Adrenal gland (tissue), 12 donors: ENCODE measurements around the gene RPP30. TPM values are rescaled to one million over a fixed set of nuclear protein-coding genes. Genes with fewer than 3 reads are reported as not detected.

ENCODE experiments used
- DNase-seq, 7 donors: peaks; one replicate each; pipeline ENCODE4 v3.0.0-alpha.2; 2019 to 2020
- H3K27ac ChIP-seq, 5 donors: fragments of 200-600 bp; sonication (generic) in 4 of 5; 1 replicate in 3 of 5; 2 replicates in 2 of 5; pipeline versions ENCODE4 v1.5.1 to v1.8.0; 2016 to 2020; ENCODE audit warnings: mild to moderate bottlenecking in 1 of 5
- H3K27me3 ChIP-seq: fragments of 200-600 bp; 2 replicates; pipeline ENCODE4 v1.8.0; 2021
- H3K36me3 ChIP-seq, 2 donors: fragments of 200-600 bp; replicated peaks in 1 of 2; 1 replicate in 1 of 2; 2 replicates in 1 of 2; pipeline versions ENCODE4 v1.5.1 to v1.8.0; 2018 to 2022
- H3K4me1 ChIP-seq, 2 donors: fragments of 200-600 bp; replicated peaks in 1 of 2; 1 replicate in 1 of 2; 2 replicates in 1 of 2; pipeline versions ENCODE4 v1.5.1 to v1.8.0; 2018 to 2021
- H3K4me3 ChIP-seq, 4 donors: fragments of 200-600 bp; sonication (generic) in 3 of 4; one replicate each; pipeline ENCODE4 v1.5.1; 2016 to 2018
- H3K9me3 ChIP-seq, 3 donors: fragments of 200-600 bp; sonication (generic) in 1 of 3; replicated peaks in 1 of 3; 1 replicate in 2 of 3; 2 replicates in 1 of 3; pipeline versions ENCODE4 v1.5.1 to v1.8.0; 2016 to 2021
- POLR2A ChIP-seq, 2 donors: fragments of 450-650 bp; IDR thresholded peaks; one replicate each; pipeline ENCODE4 v1.6.1; 2017; ENCODE audit warnings: antibody characterized with exemption in 2 of 2, mild to moderate bottlenecking in 2 of 2, moderate library complexity in 1 of 2
- WGBS, 4 donors: extraction: QIAGEN DNeasy Blood & Tissue Kit in 2 of 4; methylation state at CpG; one replicate each; pipeline versions ENCODE4 v1.1.5 to v1.1.7; 2013 to 2017; 5-methylcytosine and 5-hydroxymethylcytosine counted together
- intact Hi-C, 2 donors: fragments of 100-400 bp; cut with DNase I; formaldehyde crosslinking; loops; one replicate each; pipeline versions ENCODE4 v1.14.1 to v1.15.0; 2022 to 2023
- polyA plus RNA-seq, 3 donors: library from polyadenylated mRNA; stranded (reverse); fragments of 200-250 nt in 2 of 3; fragments of 350-450 nt in 1 of 3; fragmentation: Illumina TruSeq in 1 of 3; extraction: RNeasy Lipid Tissue Mini Kit (QIAGEN cat#74804) in 1 of 3; gene quantifications; one replicate each; pipeline ENCODE4 v1.2.3, GENCODE V29; 2013 to 2014
- total RNA-seq, 9 donors: library from RNA; depleted of rRNA in 4 of 9; stranded (reverse); fragments of >200 nt in 4 of 9; fragments of 120-200 nt in 1 of 9; fragmentation: NEBNext Ultra II Directional in 1 of 9; extraction: Animal tissue kit (Norgen Biotek cat#: 25700) in 1 of 9; gene quantifications; one replicate each; pipeline versions ENCODE4 v1.1.0 to v1.2.4, GENCODE V29; 2013 to 2023
- TF ChIP-seq, protein P1 (sequence below), 6 experiments: fragments of 450-650 bp in 4 of 6; fragments of 200-600 bp in 2 of 6; sonication (generic) in 1 of 6; IDR thresholded peaks; 1 replicate in 5 of 6; 2 replicates in 1 of 6; pipeline versions ENCODE4 v1.5.1 to v1.8.0; 2016 to 2021; ENCODE audit warnings: antibody characterized with exemption in 6 of 6, mild to moderate bottlenecking in 2 of 6, moderate library complexity in 1 of 6
- donor health status: healthy with polysubstance abuse.
- donor health status: Bipolar disorder and iron deficiency.
- donor health status: DM: yes; HTN: yes; CAD: no.
- donor health status: DM: no; HTN: no; CAD: no.
- donor health status: DM: no; HTN: no; CAD: no.
- donor health status: DM: yes; HTN: yes; CAD: no.

Gene RPP30
- total and polyA plus RNA-seq, 12 donors, result 18.6 to 60.7 (median 27.5) TPM

DNA sequence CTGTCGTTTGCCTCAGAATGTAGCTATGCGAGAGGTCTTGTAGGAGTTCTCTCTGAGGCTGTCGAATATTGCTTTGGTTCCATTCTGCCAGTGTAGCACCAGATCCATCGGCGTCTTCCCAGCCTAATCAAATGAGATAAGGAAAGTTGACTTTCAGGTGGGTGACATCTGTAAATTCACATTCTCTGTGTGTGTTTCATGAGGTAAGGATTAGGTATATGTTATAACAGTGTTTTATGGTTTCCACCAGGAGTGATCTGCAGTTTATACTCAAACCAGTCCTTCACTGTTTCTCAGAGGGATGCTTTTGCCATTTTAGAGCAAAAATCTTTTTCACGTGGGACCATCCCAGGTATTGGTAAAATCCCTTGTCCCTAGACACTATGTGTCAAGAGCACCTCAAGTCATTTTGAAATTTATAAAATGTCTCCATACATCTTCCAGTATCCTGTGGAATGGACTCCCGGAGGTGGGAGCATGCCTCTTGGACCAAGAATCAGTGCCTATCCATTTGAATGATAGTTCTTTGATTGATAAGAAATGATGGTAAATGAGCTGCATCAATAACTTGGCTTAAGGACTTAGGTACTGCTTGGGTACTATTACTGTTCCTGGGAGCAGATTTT, 41.2 kb downstream of the RPP30 start:
- intact Hi-C loops, result loop anchor here in 1 of 2 donors (10.0 kb wide), 1 partner anchor 342 kb away; no protein-coding TSS in a partner anchor
- no peak for TF ChIP-seq POLR2A (IDR thresholded peaks at IDR 0.05)
- TF ChIP-seq, protein P1, sequence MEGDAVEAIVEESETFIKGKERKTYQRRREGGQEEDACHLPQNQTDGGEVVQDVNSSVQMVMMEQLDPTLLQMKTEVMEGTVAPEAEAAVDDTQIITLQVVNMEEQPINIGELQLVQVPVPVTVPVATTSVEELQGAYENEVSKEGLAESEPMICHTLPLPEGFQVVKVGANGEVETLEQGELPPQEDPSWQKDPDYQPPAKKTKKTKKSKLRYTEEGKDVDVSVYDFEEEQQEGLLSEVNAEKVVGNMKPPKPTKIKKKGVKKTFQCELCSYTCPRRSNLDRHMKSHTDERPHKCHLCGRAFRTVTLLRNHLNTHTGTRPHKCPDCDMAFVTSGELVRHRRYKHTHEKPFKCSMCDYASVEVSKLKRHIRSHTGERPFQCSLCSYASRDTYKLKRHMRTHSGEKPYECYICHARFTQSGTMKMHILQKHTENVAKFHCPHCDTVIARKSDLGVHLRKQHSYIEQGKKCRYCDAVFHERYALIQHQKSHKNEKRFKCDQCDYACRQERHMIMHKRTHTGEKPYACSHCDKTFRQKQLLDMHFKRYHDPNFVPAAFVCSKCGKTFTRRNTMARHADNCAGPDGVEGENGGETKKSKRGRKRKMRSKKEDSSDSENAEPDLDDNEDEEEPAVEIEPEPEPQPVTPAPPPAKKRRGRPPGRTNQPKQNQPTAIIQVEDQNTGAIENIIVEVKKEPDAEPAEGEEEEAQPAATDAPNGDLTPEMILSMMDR (IDR thresholded peaks at IDR 0.05), result no peak
- H3K27ac ChIP-seq, result no peak overlapping the region
- DNase-seq, result no peak
- H3K36me3 ChIP-seq, result no peaks in the 10 kb centered on the region
- H3K9me3 ChIP-seq, result no peaks in the 10 kb centered on the region
- H3K4me1 ChIP-seq, result peaks cover 0 to 7% of the 10 kb centered on the region in 2 donors
- H3K27me3 ChIP-seq, result no peaks in the 10 kb centered on the region
- 93 to 95% (median 93%) methylated on average over 7 of the region's 7 CpGs for WGBS, 4 donors
- no peak overlapping the region for H3K4me3 ChIP-seq

DNA sequence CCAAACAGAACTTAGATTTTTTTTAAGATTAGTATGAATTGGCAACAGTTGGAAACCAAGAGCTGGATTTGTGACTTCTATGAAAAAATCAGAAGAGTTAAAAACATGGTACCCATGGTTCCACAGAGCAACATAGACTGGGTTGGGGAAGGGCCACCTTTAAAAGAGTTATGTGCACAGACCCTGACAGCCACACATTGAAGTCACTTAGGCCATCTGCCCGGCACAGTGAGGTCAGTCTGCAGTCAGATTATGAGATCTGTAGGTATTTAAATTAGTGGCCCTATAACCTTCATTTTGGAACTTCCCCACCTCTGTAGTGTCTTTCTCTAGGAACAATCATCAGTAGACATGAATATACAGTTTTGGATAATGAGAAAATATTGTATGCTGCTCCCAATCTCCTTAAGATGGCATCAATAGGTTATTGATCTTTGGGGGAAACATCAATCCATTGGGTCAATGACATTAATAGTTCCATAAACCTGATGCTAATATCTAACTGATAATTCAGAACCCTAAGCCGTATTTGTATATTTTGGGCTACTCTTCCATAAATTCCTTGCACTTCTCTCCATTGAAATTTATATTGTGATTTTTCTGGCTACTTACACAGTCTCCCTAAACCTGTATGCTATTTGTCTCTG, 42.1 kb downstream of the RPP30 start:
- intact Hi-C loops, result loop anchor here in 1 of 2 donors (10.0 kb wide), 1 partner anchor 341 kb away; no protein-coding TSS in a partner anchor
- no peak overlapping the region for H3K4me3 ChIP-seq
- TF ChIP-seq, protein P1 (IDR thresholded peaks at IDR 0.05), result no peak
- no peak for TF ChIP-seq POLR2A (IDR thresholded peaks at IDR 0.05)
- no peaks in the 10 kb centered on the region for H3K36me3 ChIP-seq
- no peak for DNase-seq
- no peaks in the 10 kb centered on the region for H3K9me3 ChIP-seq
- peaks cover 0 to 7% of the 10 kb centered on the region in 2 donors for H3K4me1 ChIP-seq
- 86 to 94% (median 88%) methylated on average over 2 of the region's 2 CpGs for WGBS, 4 donors
- H3K27me3 ChIP-seq, result no peaks in the 10 kb centered on the region
- no peak overlapping the region for H3K27ac ChIP-seq

DNA sequence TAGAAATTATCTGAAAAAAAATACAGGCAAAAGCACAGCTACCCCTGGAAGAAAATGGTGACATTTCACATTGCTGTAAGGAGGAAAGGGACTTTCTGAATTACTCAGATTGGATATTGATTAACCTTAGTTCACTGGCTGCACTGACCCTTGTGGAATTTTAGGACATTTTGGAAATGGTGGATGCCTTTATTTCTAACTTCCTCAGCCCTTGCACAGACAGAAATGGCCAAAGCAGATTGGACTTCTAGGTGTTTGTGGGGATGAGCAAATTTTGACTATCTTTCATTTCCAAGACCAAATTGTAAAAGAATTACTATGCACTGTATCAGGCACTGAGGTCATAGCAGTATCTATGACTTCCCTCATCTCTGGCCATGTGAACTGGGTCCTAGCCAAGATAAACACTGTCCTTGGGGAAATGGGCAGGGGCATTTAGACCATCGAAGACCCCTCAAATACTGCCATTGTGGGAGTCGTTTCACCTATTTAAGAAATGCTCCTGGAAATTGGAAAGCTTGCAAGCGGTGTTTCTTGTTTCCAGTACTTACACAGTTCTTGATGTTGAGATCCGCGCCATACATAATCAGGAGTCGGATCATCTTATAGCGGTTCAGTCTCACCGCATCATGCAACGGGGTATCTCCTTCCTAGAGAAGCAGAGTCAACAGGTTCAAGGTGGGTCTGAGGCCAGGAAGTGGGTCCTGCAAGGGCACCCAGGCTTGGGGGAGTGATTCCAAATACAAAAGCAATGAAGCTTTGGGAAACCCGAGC, 43.4 kb downstream of the RPP30 start:
- Histone ChIP-seq H3K27me3 (no peaks in the 10 kb centered on the region), H3K27ac (no peak overlapping the region), H3K4me1 (peaks cover 0 to 7% of the 10 kb centered on the region in 2 donors), H3K4me3 (no peak overlapping the region), H3K9me3 (no peaks in the 10 kb centered on the region), H3K36me3 (no peaks in the 10 kb centered on the region)
- no peak for TF ChIP-seq POLR2A (IDR thresholded peaks at IDR 0.05)
- TF ChIP-seq, protein P1 (IDR thresholded peaks at IDR 0.05), result no peak
- DNase-seq, result no peak
- intact Hi-C loops, result loop anchor here in 1 of 2 donors (10.0 kb wide), 1 partner anchor 340 kb away; no protein-coding TSS in a partner anchor
- WGBS, 4 donors, result 59 to 80% (median 68%) methylated on average over 10 of the region's 10 CpGs

DNA sequence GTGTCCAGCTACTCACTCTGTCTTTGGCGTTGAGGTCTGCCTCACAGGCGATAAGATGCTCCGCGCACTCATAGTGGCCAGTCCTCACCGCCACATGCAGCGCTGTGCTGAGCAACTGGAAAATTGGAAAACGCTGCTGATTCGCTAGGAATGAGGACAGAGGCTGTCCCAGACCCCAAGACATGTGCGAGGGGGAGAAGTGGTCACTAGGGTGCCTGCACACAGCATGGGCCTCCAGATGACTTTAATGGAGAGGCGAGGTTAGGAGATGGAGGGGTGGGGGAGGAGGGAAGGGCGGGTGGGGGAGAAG, 43.9 kb downstream of the RPP30 start:
- 60 to 62% (median 61%) methylated on average over 4 to 11 of the region's 11 CpGs for WGBS, 4 donors
- intact Hi-C loops, result loop anchor here in 1 of 2 donors (10.0 kb wide), 1 partner anchor 339 kb away; no protein-coding TSS in a partner anchor
- TF ChIP-seq, protein P1 (IDR thresholded peaks at IDR 0.05), result no peak
- TF ChIP-seq POLR2A (IDR thresholded peaks at IDR 0.05), result no peak
- Histone ChIP-seq H3K36me3 (no peaks in the 10 kb centered on the region), H3K9me3 (no peaks in the 10 kb centered on the region), H3K4me1 (peaks cover 0 to 7% of the 10 kb centered on the region in 2 donors), H3K27ac (no peak overlapping the region), H3K27me3 (no peaks in the 10 kb centered on the region), H3K4me3 (no peak overlapping the region)
- DNase-seq, result no peak
